ENCODE data around the gene FAM171A2. TPM values are rescaled to one million over a fixed set of nuclear protein-coding genes. Genes with fewer than 3 reads are reported as not detected.
"Not testable (repeated sequence)": the region's sequence is repeated elsewhere in the genome, so short reads cannot be mapped to it uniquely, and the experiment has no call there.

Gene FAM171A2
- total RNA-seq, 1 experiment from 2014 or later, result 7.6 TPM

GRCh38 chr17:44367231-44367979, 3.8 kb upstream of the FAM171A2 start:
- no peaks in the 10 kb centered on the region for H3K4me1 ChIP-seq (ENCODE audit: control insufficient read depth, insufficient read depth, low read length)
- no TSS peak for BruUV-seq (replicated peaks)
- H3K27me3 ChIP-seq (ENCODE audit: control insufficient read depth, insufficient read depth, low read length), result no peaks in the 10 kb centered on the region
- in situ Hi-C loops (cut with HindIII; ENCODE audit: low pct_unique_long_range_greater_than_20kb, low sequenced_read_pairs), result no loop called here
- no peak for TF ChIP-seq TCF7L2 (IDR thresholded peaks at IDR 0.05; ENCODE audit: low read depth, low read length)
- no peak for TF ChIP-seq REST (IDR thresholded peaks at IDR 0.05; ENCODE audit: insufficient read depth in 1 of 2, low read depth in 2 of 2, low read length in 1 of 2)
- TF ChIP-seq POLR2AphosphoS5 (IDR thresholded peaks at IDR 0.05; ENCODE audit: low read depth, low read length), result no peak
- no peak for TF ChIP-seq CTCF (IDR thresholded peaks at IDR 0.05)
- no peak for TF ChIP-seq SIN3A (IDR thresholded peaks at IDR 0.05; ENCODE audit: borderline replicate concordance, insufficient read depth, low read depth, low read length)
- ChIA-PET POLR2A (no interaction called here), CTCF (interaction anchor here (0.6 to 0.7 kb wide), 3 partner anchors 20 to 283 kb away, joined by 3 to 4 read pairs (median 3); no protein-coding TSS in a partner anchor)
- DNase-seq (ENCODE audit: low read depth, low spot score), result no peak
- H3K4me3 ChIP-seq (ENCODE audit: low read depth in 2 of 2, low read length in 2 of 2), result no peak overlapping the region
- no peaks in the 10 kb centered on the region for H3K36me3 ChIP-seq (ENCODE audit: control insufficient read depth, insufficient read depth, low read length)
- ATAC-seq, result no peak
- intact Hi-C loops (cut with micrococcal nuclease; ENCODE audit: unreplicated experiment), result no loop called here
- H3K9me3 ChIP-seq (ENCODE audit: control insufficient read depth, insufficient read depth, low read depth, low read length), result no peaks in the 10 kb centered on the region
- no peak overlapping the region for H3K27ac ChIP-seq (ENCODE audit: low read length)

GRCh38 chr17:44365051-44365450, 1.4 kb upstream of the FAM171A2 start:
- BruUV-seq (replicated peaks); H3K27me3 ChIP-seq (ENCODE audit: control insufficient read depth, insufficient read depth, low read length); intact Hi-C loops (cut with micrococcal nuclease; ENCODE audit: unreplicated experiment); CTCF ChIA-PET; H3K36me3 ChIP-seq (ENCODE audit: control insufficient read depth, insufficient read depth, low read length); H3K4me1 ChIP-seq (ENCODE audit: control insufficient read depth, insufficient read depth, low read length); H3K4me3 ChIP-seq (ENCODE audit: low read depth in 2 of 2, low read length in 2 of 2); H3K27ac ChIP-seq (ENCODE audit: low read length); in situ Hi-C loops (cut with HindIII; ENCODE audit: low pct_unique_long_range_greater_than_20kb, low sequenced_read_pairs); ATAC-seq; H3K9me3 ChIP-seq (ENCODE audit: control insufficient read depth, insufficient read depth, low read depth, low read length); DNase-seq (ENCODE audit: low read depth, low spot score): not testable (repeated sequence)
- POLR2A ChIA-PET, result interaction anchor here (0.6 kb wide), 1 partner anchor 66 kb away, joined by 6 read pairs; no protein-coding TSS in a partner anchor
